ENCODE measurements around the gene SDK1.

DNA sequence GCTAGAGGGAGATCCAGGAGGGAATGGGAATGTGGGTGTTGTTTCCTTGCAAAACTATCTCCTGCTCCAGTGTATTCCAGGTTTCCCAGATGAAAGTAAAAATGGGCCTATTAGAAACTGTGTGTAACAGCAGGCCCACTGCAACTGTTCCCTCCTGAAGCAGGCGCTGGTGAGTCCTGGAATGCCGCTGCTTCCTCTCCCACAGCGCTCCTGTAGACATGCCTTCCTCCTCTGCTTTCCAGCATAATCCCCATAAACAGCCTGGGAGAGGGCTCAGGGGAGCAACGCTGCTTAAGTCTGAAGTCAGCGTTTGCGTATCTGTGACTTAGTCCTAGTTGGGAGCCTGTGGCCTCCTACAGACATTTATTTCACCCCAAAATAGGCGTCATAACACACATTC lies 830.0 kb downstream of the SDK1 start:
- no peak for TF ChIP-seq POLR2AphosphoS5 (IDR thresholded peaks at IDR 0.05; ENCODE audit: low read length)
- TF ChIP-seq, protein P1, sequence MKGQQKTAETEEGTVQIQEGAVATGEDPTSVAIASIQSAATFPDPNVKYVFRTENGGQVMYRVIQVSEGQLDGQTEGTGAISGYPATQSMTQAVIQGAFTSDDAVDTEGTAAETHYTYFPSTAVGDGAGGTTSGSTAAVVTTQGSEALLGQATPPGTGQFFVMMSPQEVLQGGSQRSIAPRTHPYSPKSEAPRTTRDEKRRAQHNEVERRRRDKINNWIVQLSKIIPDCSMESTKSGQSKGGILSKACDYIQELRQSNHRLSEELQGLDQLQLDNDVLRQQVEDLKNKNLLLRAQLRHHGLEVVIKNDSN (IDR thresholded peaks at IDR 0.05; ENCODE audit: borderline replicate concordance, extremely low read length, insufficient read depth, low read depth, low read length), result no peak
- TF ChIP-seq, protein P2, sequence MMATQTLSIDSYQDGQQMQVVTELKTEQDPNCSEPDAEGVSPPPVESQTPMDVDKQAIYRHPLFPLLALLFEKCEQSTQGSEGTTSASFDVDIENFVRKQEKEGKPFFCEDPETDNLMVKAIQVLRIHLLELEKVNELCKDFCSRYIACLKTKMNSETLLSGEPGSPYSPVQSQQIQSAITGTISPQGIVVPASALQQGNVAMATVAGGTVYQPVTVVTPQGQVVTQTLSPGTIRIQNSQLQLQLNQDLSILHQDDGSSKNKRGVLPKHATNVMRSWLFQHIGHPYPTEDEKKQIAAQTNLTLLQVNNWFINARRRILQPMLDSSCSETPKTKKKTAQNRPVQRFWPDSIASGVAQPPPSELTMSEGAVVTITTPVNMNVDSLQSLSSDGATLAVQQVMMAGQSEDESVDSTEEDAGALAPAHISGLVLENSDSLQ (IDR thresholded peaks at IDR 0.05), result no peak
- TF ChIP-seq YY1 (IDR thresholded peaks at IDR 0.05; ENCODE audit: low read depth, low read length), result no peak
- no peak for TF ChIP-seq SMAD1 (IDR thresholded peaks at IDR 0.05; ENCODE audit: low read depth, partially characterized antibody)
- TF ChIP-seq SP1 (IDR thresholded peaks at IDR 0.05; ENCODE audit: low read depth, low read length), result no peak
- no peak for TF ChIP-seq NR2C2 (IDR thresholded peaks at IDR 0.05; ENCODE audit: borderline replicate concordance, control insufficient read depth, insufficient read length, low read depth)
- TF ChIP-seq RUNX3 (IDR thresholded peaks at IDR 0.05; ENCODE audit: low read length), result no peak
- TF ChIP-seq ZBED1 (IDR thresholded peaks at IDR 0.05; ENCODE audit: borderline replicate concordance), result no peak
- TF ChIP-seq ZNF274 (IDR thresholded peaks at IDR 0.05; ENCODE audit: insufficient read depth, insufficient read length), result no peak
- no peak for TF ChIP-seq POLR2A (IDR thresholded peaks at IDR 0.05; ENCODE audit: low read depth, low read length)

Data from GM12878 (cell line).